Right forelimb (tissue), 1 donor: ENCODE results near the gene PATL2.
A peak's percentile ranks its signal among the peaks of the same experiment; 100 is the strongest.
"Not testable (repeated sequence)": the region's sequence is repeated elsewhere in the genome, so short reads cannot be mapped to it uniquely, and the experiment has no call there.

Experiments used
- DNase-seq: peaks from one replicate; pipeline ENCODE4 v3.0.0-alpha.2; 2018

The PATL2 gene

DNA sequence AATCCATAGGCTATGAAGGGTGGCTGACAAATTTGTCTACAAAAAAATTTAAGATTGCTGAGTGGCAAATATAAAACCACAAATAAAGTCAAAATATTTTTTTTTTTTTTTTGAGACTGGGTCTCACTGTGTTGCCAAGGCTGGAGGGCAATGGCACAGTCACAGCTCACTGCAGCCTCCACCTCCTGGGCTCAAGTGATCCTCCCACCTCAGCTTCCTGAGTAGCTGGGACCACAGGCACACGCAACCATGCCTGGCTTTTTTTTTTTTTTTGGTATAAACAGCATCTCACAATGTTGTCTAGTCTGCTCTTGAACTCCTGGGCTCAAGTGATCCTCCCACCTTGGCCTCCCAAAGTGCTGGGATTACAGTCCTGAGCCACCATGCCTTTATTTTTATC lies 20.9 kb downstream of the PATL2 start:
- DNase-seq, result not testable (repeated sequence)

DNA sequence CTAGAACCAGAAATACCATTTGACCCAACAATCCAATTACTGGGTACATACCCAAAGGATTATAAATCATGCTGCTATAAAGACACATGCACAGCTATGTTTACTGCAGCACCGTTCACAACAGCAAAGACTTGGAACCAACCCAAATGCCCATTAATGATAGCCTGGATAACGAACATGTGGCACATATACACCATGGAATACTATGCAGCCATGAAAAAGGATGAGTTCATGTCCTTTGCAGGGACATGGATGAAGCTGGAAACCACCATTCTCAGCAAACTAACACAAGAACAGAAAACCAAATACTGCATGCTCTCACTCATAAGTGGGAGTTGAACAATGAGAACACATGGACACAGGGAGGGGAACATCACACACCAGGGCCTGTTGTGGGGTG lies 21.8 kb downstream of the PATL2 start:
- DNase-seq, result not testable (repeated sequence)

DNA sequence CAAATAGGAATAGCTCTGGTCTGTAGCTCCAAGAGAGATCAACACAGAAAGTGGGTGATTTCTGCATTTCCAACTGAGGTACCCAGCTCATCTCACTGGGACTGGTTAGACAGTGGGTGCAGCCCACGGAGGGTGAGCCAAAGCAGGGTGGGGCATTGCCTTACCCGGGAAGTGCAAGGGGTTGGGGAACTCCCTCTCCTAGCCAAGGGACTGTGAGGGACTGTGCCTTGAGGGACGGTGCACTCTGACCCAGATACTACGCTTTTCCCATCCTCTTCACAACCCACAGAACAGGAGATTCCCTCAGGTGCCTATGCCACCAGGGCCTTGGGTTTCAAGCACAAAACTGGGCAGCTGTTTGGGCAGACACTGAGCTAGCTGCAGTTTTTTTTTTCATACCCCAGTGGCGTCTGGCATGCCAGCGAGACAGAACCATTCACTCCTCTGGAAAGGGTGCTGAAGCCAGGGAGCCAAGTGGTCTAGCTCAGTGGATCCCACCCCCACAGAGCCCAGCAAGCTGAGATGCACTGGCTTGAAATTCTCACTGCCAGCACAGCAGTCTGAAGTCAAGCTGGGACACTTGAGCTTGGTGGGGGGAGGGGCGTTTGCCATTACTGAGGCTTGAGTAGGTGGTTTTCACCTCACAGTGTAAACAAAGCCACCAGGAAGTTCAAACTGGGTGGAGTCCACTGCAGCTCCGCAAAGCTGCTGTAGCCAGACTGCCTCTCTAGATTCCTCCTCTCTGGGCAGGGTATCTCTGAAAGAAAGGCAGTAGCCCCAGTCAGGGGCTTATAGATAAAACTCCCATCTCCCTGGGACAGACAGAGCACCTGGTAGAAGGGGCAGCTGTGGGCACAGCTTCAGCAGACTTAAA lies 28.1 kb downstream of the PATL2 start:
- DNase-seq, result not testable (repeated sequence)

DNA sequence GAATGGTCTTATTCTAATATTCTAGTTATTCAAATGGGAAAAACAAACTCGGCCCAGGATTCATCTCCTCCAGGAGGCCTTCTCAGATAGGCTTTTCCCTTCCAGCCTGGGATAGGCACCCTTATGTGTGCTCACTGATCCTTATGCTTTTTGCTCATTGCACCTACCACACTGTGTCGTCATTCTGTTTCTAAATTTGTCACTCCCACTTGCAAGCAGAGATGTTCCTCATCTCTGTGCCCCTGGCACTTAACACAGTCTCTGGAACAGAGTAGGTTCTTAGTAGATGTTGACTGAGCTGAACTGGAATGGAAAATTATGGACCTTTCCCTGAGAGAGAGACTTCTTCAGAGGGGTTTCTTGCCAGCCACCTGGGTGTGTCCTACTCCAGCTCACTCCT lies 28.9 kb downstream of the PATL2 start:
- DNase-seq, result no peak

DNA sequence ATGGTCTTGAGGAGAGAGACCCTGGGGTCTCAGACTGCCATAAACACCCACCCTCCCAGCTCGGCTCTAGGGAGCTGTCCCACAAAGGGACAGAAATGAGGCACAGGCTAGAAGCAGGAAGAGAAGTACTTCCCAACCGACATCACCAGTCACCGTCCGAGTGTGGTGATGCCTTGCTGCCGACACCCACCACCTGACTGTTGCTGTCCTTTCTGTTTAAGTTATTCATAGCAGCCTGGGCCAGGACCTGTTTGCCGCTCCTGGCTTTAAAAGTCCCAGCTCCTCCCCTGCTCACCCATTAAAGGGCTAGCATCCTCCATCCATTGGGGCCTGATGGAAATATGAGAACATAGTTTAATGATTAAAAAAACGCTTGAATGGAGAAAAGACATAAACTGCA lies 34.4 kb downstream of the PATL2 start:
- DNase-seq, result no peak

DNA sequence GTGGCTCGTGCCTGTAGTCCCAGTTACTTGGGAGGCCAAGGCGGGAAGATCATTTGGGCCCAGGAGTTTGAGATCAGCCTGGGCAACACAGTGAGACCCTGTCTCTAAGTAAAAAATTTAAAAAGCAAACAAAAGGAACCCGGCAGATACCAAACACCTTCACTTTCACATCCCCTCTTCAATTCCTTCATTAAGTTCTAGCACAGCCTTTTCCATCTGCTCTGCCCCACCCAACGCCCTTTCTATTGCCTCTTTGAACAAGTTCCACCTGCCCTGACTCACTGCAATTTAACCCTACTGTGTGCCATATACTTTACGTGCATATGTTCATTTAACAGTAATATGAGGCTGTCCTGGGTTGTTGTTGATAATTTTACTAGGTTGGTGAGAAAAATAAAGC lies 35.2 kb downstream of the PATL2 start:
- DNase-seq, result no peak

DNA sequence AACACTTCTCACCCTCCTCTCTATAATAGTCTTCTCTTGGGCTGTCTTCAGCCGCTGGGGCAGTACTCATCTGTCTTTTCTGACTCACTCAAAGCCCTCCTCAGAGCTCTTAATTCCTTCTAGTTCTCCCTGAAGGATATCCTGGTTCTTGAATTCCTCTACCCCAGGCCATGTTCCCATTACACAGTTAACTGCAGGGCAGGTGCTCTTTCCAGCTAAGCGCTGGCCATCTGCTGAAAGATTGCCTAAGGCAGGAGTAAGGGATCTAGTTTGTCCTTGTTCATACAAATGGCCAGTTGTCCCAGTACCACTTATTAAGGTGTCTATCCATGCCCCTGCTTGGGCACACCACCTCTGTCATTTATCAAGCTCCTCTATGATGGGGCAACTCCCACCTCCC lies 37.5 kb downstream of the PATL2 start:
- no peak for DNase-seq

DNA sequence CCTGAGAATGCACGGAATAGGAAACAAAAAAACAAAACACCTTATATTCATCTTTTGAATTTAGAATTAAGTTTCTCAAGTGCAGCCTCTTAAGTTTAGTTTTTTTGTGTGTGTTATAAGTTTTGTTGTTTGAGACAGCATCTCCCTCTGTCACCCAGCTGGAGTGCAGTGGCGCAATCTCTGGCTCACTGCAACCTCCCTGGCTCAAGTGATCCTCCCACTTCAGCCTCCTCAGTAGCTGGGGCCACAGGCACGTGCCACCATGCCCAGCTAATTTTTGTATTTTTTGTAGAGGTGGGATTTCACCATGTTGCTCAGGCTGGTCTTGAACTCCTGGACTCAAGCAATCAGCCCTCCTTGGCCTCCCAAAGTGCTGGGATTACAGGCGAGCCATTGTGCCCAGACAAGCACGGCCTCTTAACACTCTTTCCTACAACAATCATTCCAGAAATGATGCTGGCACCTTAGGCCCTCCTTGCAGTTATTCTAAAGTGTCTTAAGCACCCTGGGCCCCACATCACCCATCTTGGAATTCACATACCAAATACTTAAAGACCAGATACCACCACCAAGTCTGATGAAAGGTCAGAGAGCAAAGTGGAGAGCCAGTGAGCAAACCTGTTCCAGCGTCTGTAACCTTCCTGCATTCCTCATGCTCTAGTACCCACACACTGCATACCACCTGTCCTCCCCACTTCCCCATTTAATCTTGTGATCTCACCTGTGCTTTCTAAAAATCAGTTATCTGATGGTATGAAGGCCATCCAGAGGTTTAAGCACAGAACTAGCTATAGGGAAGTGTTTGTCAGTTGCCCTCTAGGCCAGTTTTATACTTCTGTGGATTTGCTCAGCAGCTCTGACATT lies 40.8 kb downstream of the PATL2 start:
- no peak for DNase-seq

DNA sequence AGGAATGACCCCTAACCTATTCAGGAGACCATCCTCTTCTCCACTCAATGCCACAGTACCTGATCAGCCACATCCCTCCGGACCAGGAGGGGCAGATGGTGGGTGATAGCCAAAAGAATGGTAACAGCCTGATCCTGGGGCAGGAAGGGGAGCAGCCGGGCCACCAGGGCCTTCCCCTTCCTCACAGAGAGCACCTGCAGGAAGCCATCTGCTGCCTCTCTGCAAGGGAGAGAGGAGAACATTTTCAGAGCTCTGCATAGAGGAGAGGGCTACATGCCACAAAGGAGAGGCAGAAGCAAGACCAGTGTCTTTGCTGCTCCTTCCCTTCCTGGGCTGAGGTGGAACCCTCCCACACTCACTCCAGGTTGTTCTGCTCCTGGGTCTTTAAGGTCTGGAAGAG lies 42.2 kb downstream of the PATL2 start:
- DNase-seq, result no peak

DNA sequence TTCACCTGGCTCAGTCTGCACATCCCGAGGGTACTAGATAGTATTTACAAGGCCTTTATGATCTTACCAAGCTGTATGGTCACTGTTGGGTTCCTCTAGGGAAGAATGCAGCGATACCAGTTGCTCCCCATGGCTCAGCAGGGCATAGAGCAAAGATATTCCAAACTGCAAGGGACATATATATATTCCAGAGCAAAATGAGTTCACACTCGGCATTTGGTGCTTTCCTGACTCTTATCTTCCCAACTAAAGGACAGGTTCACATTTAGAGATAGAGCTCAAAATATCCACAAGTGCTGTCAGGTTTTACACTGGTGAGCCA lies 44.1 kb downstream of the PATL2 start:
- no peak for DNase-seq

DNA sequence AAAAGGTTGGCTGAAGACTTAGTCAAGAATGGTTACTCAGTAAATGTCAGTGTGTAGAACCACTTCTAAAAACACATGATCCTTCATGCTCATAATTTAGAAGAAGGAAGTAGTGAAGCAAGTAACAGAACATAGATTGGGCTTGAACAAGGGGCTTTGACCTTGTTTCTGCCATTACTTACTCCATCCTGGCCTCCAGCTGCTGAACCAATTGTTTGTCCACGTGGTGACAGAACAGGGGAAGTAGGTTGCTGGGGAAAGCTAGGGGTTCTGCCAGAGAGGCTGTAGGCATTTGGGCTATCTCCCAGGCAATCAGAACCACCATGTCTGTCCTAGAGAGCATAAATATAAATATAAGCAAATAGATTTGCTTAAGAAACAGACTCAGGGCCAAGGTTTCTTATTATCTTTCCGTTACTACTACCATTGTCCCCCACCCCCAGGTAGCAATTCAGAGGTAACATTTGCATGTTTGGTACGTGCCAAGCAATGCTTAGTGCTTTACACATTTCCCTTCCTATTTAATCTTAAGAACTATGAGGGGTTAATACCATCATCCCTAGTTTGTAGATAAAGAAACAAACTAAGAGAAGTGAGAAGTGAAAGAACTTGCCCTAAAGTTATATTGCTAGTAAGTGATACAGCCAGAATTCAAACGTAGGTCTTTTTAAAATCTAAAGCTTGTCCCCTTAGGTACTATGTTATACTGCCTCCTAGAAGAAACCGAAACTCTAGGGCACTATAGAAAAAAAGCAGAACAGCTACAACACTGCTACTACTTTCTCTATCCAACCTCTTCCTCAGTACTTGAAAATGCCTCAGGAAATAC lies 44.7 kb downstream of the PATL2 start:
- no peak for DNase-seq

DNA sequence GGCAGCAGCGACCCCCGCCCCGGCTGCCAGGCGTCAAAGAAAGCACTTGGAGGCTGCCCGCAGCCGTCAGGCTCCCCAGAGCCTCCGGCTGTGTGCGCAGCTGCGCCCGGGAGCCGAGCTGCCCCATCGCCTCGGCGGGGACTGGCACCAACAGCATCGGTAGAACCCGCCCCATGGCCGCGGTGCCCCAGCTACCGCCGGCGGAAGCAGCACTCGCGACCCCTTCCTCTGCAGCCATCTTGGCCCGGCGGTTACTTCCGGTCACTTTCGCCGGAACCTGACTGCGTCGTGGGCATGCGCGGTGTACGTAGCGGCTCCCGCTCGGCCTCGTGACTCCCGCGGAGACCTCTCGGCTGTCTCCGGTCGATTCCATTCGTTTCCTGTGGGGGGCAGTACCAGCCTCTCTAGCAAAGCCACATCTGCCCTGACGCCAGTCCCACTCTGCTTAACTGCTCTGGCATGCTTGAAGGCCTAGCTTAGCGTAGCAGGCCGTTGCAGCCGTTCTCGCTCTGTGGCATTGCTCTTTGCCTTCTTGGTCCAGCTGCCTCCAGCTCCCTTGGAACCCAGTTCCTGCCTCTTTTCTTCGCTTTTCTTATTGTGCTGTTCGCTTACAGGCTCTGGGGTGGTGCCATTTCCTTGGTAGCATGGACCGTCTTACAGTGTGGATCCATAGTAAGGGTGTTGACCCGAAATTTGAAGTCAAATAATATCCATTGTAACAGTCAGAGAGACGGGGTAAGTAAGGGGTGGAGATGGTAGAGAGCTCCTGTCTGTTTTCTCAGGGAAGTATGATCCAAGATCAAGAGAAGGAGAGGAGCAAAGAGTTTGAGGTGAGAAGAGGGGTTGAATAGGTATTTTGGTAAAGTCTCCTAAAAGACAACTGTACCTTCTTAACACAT lies 47.5 kb downstream of the PATL2 start, which contains the start of gene SPG11:
TSS of gene SPG11 (minus strand) at position 253 of the 899 bp plus-strand sequence. CDS start at position 238, 15 bp downstream.
- DNase-seq, result peak; percentile 96

DNA sequence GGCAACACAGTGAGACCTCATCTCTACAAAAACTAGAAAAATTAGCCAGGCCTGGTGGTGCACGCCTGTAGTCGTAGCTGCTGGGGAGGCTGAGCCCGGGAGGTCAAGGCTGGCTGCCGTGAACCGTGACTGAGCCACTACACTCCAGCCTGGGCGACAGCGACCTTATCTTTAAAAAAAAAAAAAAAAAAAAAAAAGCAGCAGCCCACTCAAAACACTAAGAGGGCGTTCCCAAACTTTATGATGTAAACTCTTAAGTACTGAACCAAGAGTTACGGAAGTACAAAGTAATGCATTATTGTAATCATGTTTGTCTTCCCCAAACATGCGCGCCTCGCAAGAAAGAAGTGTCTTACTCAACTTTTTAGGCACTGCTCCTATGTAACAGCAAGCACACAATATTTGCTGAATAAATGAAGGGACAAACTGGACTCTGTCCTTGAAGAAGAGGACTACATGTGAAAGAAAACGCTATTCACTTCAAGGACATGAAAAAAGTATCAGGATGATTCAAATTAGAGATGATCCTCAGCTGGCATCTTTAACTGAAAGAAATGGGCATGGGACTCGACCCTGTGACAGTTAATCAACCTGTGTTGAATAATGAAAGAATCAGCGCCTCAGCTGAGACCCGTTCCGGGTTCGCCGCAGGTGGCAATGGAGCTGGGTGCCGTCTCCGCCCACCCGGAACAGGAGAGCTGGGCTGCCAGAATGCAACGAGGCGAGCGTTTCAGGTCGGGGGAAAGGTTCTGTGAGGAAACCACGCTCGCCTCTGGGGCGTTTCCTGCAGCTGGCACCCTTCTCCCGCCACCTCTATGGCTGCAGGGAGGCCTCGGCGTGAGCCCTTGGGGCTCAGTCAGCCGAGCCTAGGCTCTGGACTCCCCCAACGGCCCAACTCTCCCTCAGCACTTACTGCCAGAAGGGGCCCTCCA lies 48.4 kb downstream of the PATL2 start:
- DNase-seq, result no peak

DNA sequence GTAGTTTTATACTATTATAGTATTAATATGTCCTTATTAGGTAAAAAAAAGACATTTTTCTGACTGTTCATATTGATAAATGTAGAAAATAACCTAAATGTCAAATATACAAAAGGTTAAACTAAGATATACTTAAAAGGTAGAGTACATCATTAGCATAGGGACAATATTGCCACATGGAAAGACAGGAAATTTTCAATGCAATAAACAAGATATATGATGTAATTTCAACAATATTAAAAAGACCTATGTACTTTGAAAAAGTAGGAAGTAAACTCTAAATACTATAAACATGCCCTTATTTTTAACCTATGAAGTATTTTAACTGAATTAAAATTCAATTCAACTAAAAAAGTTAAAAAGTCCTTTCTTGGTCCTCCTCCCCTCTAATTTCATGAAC lies 49.5 kb downstream of the PATL2 start:
- no peak for DNase-seq

DNA sequence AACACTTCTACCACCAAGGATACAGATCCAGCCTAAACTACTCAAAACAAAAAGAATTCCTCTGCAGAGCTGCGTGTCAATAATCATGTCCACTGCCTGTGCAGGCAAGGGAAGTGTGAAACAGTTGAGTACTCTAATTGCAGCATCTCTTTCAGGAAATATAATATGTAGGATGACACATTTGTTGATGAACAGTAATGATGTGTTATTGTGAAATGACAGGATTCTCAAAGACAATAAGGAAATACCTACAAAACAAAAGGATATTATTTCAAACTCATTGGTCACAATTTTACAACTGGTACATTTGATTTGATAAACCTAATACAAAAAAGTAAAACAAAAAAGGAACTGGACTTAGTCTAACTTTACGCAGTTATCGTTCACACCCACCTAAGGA lies 52.1 kb downstream of the PATL2 start:
- DNase-seq, result no peak

DNA sequence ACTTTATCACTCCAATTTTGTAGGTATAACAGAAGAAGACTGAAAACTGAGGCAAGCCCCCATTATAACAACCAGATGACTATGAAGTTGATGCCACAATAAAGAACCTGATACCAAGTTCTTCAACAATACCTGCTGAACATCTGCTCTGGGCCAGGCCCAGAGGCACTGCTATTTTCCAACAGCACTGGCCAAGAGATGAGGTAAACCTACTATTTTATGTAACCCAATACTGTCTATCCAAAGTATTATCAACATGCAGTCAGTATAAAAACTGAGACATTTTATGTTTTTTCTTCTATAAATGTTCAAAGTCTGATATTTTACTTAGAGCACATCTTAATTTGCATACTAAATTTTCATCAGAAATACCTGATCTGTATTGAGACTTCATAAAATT lies 53.7 kb downstream of the PATL2 start:
- no peak for DNase-seq

DNA sequence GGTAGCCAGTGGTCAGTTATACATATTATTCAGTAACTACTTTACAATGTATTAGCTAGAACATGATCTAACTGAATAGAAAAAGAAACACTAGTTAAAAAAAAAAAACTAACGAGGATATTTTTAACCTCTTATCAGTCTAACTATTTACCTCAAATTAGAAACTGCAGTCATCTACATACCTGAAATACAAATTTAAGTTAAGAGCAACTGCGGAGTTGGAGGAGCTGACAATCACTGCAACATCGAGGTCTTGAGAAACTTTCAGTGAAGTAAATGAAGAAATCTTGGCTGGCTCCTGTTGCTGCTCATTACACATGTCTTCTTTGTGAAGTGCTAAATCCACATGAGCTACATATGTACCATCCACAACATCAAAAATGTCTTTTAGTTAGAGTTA lies 54.2 kb downstream of the PATL2 start:
- DNase-seq, result no peak

DNA sequence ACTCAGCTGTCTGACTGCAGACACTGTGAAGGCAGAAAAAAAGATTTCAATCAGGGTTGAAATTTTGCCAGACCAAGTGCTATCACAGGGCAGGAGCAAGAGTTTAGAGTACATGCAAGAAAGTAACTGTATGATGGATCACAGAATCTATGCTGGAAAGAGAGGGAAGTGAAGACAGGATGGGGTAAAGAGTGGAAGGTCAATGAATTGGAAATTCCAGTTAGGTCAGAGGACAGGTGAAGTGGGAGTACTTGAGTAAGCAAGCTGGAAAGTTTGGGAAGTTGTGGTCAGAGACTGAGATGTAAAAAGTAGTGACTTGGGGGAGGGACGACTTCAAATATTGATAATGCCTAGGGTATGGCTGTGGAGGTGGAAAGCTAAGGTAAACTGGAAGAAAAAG lies 54.8 kb downstream of the PATL2 start:
- DNase-seq, result no peak

DNA sequence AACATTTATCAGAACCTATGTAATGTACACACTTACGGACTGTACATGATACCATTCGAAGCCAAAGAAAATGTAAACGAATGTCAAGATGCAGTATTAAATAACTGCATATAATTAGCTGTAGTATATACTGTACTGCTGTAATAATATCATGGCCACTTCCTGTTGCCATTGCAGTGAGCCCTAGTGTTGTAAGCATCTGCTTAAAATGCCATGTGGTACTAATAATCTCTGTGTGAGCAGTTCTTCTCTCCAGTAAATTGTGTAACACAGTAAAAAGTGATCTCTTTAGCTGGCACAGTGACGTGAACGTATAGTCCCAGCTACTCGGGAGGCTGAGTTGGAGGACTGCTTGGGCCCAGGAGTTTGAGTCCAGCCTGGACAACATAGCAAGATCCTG lies 56.3 kb downstream of the PATL2 start:
- no peak for DNase-seq

DNA sequence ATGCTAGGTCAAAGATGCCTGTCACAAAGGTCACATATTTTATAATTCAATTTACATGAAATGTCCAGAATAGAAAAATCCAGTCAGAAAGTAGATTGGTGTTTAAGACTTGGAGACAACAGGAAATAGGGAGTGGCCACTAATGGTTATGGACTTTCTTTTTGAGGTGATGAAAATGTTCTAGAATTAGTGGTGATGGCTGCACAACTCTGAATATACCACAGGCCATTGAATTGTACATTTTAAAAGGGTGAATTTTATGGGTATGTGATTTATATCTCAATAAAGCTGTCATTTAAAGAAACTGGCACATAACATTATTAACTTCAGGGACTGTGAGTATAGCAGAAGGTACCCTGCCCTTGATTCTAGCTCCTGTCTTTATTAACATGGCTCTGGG lies 63.5 kb downstream of the PATL2 start:
- no peak for DNase-seq

DNA sequence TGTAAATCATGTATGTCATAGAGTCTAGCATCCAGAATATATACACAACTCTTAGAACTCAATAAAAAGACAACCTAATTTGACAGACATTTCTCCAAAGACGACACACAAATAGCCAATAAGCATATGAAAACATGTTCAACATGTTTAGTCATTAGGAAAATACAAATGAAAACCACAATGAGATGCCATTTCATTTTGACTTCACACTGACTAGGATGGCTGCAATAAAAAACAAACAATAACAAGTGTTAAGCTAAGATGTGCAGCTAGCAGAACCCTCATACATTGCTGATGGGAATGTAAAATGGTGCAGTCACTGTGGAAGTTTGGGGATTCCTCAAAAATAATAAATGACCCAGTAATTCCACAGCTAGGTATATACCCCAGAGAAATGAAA lies 64.1 kb downstream of the PATL2 start:
- no peak for DNase-seq
